Right ventricle myocardium inferior (tissue), 1 donor: ENCODE results near the gene ADAMTS16. TPM values are rescaled to one million over a fixed set of nuclear protein-coding genes. Genes with fewer than 3 reads are reported as not detected.

Source experiments
- ATAC-seq: fragments of 200-7000 bp; cut with Tn5 transposase; one replicate; pipeline ENCODE4 v1.9.1; 2020; ENCODE audit warnings: mild to moderate bottlenecking, moderate library complexity
- DNase-seq: peaks from one replicate; pipeline ENCODE4 v3.0.0; 2021; ENCODE audit errors: missing footprints
- intact Hi-C: fragments of 100-400 bp; cut with DNase I; formaldehyde crosslinking; loops from one replicate; pipeline ENCODE4 v1.11.0; 2022
- total RNA-seq: library from RNA; stranded (reverse); fragmentation: NEBNext Ultra II Directional; extraction: Animal tissue kit (Norgen Biotek cat#: 25700); gene quantifications from one replicate; pipeline ENCODE4 v1.2.1, GENCODE V29; 2021
- donor health status: DM: no; HTN: yes; CAD: no; lungs with severe emphysema.

Gene ADAMTS16
- total RNA-seq, 1 donor from 2014 or later, result not detected

DNA sequence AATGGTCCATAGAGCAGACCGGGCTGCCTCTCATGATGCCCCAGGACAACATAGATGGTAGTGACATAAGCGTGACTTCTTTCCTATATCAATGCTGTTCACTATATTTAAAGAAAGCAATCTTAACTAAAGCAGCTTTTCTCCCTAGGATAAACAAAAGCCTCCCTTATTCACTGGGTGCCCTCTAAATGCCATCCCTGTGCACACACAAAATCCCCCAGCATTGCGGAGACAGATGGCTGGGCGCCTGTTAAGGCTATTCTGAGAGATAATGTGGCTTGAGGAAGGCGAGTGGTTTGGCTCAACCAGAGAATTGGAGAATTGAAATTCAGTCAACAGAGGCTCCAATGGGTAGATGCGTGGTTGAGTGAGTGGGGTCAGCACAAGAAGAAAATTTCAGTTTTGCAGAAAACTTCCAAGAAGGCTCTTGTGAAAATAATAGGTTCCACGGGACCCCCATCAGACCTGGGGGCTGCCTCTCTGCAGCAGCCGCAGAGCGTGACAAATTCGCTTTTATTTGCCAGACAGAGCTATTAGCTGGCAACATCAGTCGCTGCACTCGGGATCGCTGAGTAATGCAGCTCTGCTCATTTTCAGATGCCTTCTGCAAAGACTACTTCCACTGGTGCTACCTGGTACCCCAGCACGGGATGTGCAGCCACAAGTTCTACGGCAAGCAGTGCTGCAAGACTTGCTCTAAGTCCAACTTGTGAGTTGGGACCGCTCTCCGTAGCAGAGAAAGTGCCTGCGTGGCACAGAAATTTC, 178.5 kb downstream of the ADAMTS16 start:
- no peak for ATAC-seq
- intact Hi-C loops, result no loop called here
- no peak for DNase-seq

DNA sequence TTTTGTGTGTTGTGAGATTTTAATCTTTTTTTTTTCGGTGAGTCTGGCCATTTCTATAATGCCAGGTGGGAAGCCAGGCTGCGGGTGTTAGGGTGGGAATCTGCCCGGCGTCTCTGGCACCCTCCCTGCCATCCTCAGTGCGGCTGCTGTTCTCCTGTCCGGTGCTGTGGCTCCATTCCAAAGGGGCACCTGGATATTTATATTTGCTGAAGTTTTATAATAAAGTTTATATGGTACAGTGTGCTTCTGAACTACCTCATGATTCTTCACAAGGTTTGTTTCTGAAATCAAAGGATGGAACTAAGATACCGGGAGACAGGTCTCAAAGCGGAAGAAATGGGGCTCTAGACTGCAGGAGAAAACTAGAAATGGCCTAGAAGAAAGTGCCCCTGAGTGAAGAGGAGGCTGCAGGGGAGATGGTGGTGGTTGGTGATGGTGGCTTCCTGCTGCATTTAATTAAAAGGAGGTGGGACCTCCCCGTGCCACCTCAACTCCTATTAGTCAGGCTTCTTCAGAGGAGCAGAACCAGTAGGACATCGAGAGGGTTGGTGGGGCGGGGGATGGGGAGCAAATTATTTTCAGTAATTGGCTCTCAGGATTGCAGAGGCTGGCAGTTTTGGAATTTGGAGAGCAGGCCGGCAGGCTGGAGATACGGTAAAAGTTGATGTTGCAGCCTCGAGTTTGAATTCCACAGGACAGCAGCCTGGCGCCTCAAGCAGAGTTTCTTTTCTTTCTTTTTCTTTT, 180.1 kb downstream of the ADAMTS16 start:
- no peak for DNase-seq
- intact Hi-C loops, result no loop called here
- ATAC-seq, result no peak

DNA sequence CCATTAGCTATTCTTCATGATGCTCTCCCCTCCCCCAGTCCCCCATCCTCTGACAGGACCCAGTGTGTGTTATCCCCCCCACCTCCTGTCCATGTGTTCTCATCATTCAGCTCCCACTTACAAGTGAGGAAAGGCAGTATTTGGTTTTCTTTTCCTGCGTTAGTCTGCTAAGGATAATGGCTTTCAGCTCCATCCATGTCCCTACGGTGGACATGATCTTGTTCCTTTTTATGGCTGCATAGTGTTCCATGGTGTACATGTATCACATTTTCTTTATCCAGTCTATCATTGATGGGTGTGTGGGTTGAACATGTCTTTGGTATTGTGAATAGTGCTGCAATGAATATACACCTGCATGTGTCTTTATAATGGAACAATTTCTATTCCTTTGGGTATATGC, 181.0 kb downstream of the ADAMTS16 start:
- no peak for DNase-seq
- intact Hi-C loops, result no loop called here
- ATAC-seq, result no peak

DNA sequence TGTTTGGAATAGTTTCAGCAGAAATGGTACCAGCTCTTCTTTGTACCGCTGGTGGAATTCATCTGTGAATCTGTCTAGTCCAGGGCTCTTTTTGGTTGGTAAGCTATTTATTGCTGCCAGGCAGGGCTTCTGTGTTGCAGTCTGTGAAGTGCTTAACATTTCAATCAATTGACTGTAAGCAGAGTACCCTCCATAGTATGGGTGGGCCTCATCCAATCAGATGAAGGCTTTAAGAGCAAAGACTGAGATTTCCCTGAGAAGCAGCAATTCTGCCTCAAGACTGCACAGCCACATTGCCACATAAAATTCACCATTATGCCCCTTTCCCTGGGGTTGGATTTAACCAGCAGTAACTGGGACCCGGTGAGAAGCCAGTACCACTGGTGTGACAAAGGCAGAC, 183.4 kb downstream of the ADAMTS16 start:
- ATAC-seq (no peak), DNase-seq (no peak)
- intact Hi-C loops, result no loop called here

DNA sequence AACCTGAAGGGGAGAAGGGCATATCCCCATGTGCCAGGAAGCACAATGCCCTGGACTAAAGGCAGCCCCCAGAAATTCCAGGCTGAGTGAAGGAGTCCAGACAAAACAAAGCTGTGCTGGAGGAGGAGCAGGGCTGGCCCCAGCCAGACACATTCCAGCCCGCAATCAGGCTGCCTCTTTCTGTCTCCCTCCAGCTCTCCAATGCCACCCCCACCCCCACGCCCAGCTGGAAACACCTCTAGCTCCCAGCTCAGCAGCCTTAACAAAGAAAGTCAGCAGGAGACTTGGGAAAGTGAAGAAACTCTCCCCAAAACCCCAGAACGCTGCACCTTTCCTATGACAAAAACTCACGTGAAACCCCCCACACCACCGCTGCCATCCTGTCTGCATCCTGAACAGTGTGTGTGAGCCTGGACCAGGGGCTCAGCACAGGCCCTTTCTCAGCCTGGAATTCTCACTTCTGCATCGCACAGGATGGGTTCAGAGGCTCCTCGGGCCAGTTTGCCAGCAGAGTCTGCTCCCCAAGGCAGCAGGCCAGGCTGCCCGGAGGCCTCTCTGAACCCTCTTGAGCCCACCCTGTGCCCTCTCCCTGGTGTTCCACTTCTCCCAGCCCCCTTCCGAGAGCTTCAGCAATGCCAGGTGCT, 186.1 kb downstream of the ADAMTS16 start:
- peak; percentile 34 for DNase-seq
- ATAC-seq, result no peak
- intact Hi-C loops, result no loop called here

DNA sequence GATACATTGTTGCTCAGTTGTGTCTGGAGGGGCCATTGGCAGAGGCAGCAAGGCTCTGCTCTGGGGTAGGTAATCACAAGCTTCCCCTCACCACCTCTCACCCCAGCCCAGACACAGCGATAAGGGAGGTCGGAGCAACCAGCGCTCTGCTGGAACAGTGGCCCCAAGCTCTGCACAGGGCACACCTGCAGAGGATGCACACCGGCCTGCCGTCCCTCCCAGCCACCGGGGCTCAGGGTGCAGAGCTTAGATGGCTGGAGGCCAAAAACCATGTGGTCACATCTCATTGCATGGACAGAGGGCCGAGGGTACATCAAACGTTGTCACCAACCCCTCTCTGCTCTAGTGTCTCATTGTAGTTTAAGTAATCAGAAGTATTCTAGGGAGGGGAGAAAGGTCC, 187.0 kb downstream of the ADAMTS16 start:
- ATAC-seq, result no peak
- intact Hi-C loops, result no loop called here
- peak; percentile 45 for DNase-seq

DNA sequence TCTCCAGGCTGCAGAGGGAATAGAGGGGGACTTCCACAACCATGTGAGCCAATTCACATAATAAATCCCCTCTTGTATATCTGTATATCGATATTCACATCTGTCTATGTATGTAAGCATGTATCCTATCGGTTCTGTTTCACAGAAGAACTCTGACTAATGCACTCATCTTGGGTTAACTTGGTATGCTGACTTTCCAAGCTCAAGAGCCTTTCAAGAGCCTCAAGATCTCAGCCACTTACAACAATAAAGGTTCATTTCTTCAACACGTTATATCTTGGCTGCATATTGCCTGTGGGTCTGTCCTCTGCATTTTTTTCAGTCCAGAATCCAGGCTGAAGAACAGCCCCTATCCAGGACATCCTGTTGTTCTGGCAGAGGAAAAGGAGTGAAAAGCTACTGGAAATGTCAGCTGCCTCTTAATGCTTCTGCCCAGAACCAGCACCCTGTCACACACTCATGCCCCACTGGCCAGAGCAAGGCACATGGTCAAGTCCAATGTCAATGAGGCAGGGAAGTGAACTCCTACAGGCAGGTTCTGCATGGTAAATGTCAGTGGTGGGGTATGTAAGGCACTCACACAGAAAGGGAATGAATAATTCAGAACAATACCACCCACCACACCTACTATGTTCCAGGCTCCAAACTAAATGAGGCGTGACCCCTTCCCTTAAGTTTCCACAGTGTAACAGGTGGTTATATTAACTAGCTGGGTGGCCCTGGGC, 190.8 kb downstream of the ADAMTS16 start:
- DNase-seq (no peak), ATAC-seq (no peak)
- intact Hi-C loops, result no loop called here

DNA sequence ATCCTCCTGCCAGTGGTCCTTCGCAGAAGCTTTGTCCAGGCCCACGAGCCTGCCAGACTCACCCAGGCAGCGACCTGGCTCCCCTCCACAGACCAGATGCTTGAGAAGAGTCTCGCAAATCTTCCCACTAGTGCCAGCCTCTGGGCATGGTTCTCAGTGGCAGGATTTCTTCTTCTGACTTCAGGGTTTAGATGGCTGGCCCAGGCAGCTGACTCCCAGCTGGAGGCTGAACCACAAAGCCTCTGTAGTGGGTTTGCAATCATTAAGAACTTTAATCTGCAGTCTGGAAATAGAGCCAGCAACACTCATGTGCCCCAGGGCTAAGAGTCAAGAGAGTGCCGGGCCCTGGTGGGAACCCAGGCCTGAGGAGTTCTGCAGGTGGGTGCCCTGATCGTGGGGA, 191.7 kb downstream of the ADAMTS16 start:
- intact Hi-C loops, result no loop called here
- ATAC-seq (no peak), DNase-seq (peak; percentile 53)

DNA sequence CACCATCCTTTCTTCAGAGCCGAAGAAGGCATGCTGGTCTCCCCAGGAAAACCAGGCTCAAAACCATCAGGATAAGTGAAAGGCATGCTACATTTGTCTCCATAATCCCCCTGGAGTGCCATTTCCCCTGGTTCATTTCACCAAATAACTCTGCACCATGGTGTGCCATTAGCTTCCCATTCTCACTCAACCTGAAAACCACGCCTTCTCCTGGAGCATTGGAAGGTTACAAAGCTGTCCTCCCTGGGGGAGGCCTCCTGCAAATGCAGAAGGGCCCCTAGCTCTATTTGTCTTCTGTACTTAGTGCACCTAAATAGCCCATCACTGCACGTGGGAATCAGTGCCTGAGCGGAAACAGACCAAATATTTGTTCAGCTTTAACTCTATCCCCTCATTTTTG, 192.2 kb downstream of the ADAMTS16 start:
- DNase-seq (no peak), ATAC-seq (no peak)
- intact Hi-C loops, result no loop called here

DNA sequence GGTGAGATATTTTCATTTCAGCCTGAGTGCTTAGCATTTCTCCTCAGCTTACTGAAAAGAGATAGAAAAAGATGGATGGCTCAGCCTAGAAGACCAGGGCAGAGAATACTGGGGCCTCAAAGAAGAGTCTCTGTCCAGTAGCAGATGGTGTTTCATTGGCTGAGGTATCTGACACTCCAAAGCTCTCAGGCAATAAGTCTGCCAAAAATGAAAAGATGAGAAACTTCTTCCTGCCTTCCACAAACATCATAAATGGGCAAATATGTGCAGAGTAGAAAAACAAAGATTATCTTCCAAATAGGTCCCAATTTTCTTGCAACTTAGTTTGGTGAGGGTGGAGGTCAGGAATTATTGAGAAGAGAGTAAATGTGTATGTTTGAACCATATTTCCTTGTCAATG, 195.0 kb downstream of the ADAMTS16 start:
- DNase-seq (no peak), ATAC-seq (no peak)
- intact Hi-C loops, result no loop called here

DNA sequence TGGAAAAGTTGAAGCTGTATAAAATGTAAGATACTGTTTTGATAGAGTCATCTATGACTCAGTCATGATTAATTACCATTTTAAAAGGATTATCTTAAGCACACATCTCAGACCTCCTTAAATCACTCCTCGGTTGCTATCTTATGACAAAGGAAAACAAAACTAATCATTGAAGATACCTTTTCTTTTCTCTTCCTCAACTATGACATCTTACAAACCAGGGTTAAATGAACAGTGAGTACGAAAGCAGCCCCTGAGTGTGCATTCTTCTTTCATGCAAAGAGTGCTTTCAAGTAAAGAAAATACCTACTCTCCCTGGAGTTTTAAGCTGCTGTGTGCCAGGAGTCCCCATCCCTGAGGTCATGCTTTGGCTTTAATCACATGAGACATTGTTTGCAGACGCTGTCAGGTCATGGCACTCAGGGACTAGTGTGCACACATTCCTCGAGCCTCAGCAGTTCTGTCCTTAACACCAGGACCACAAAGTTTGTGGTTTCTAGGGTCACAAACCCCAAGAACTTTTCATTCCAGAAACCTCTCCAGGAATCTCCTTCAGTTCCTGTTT, 195.7 kb downstream of the ADAMTS16 start:
- DNase-seq (no peak), ATAC-seq (no peak)
- intact Hi-C loops, result no loop called here

DNA sequence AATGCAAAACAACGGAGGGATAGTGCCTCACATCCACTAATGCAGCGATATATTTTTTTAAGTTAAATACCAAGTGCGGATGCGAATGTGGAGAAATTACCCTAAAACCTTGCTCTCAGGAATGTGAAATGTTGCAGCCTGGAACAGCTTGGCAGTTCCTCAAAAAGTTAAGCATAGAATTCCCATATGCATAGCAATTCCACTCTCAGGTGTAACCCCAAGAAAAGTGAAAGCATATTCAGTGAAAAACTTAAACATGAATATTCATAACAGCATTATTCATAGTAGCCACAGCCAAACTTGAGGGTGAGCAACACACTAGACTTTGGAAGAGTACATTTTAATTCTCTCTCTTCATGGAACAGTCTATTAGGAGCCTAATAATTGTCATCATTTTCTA, 199.1 kb downstream of the ADAMTS16 start:
- DNase-seq (no peak), ATAC-seq (no peak)

DNA sequence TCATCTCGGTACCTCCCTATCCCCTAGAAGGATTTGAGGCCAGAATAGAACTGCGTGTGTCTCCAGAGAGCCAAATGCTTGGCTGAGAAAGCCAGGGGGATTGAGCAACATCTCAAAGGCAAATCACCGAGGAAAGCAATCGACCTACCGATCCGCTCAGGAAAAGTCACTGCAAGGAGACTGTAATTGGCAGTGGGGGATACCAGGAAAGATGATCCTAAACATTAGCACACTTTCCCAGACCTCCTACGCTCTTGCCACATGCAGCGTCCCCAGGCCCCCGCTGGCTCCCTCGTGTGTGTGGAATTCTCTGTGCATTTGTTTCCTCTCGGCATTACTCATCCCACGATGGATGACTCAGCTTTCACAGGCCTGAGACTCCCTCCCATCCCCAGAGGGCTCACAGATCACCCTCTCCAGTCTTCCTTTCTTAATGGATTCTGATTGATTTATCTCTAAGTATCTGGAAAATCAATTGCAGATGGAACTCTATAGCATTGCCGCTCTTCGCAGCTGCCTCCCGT, 200.1 kb downstream of the ADAMTS16 start:
- intact Hi-C loops, result no loop called here
- peak; percentile 83 for ATAC-seq
- peak; percentile 76 for DNase-seq

More for the DNA sequence above, 199.1 kb downstream of the ADAMTS16 start:
- intact Hi-C loops, result no loop called here

DNA sequence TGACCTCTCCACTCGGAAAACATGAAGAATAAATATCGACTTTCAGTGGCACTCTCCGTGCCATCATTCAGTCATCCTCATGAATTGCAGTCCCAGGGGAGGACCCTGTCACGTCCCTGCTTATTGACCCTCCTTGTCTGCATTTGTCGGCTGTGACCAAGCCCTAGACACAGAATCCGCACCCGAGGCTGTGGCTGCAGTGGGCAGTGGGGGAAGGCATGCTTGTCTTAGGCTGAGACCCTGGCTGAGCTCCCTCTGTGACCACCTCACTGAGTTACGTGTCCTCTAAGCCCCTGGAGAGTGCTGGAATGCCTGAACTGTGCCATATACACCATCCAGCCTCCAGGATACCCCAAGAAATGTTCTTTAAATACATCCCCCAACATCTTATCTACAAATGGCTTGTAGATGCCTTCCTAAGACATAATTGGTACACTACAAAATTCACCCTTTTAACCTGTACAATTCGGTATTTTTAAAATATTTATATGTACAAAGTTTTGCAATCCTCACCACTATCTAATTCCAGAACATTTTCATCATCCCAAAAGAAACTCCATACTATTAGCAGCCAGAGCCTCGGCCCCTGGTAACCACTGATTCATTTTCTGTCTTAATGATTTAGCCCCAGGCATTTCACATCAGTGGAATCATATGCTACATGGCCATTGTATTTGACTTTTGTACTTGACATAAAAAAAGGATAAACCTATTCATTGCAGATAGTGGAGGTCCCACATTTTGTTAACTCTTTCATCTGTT, 201.6 kb downstream of the ADAMTS16 start:
- intact Hi-C loops, result no loop called here
- DNase-seq, result no peak
- ATAC-seq, result no peak

DNA sequence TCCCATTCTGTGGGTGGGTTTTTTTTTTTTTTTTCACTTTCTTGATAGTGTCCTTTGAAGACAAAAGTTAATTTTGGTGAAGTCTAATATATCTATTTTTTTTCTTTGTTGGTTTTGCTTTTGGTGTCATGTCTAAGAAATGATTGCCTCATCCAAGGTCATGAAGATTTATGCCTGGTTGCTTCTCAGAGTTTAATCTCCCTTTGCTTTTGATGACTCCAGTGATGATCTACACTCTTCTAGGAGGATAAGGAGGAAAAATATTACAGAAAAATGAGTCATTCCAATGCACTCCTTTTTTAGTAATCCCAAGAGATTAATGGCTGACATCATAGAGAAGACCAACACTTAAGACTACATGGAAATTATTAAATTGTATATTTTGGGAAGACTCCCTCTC, 202.7 kb downstream of the ADAMTS16 start:
- intact Hi-C loops, result no loop called here
- no peak for ATAC-seq

DNA sequence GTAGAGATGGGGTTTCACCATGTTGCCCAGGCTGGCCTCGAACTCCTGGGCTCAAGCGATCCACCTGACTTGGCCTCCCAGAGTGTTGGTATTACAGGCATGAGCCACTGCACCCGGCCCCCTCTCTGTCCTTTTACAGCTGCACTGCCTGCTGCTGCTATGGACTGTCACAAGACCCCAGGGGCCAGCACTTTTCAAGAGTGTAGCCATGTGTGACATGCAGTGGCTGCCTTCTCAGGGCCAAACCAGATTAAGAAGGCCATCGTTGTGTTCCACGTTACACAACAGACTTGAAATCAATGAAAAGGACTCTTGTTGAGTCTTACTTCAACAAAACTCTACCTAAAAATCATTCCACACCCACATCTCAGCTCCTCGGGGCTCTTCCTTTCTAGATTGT, 203.4 kb downstream of the ADAMTS16 start:
- DNase-seq (no peak), ATAC-seq (no peak)
- intact Hi-C loops, result no loop called here

More for the DNA sequence above, 202.7 kb downstream of the ADAMTS16 start:
- DNase-seq, result no peak

DNA sequence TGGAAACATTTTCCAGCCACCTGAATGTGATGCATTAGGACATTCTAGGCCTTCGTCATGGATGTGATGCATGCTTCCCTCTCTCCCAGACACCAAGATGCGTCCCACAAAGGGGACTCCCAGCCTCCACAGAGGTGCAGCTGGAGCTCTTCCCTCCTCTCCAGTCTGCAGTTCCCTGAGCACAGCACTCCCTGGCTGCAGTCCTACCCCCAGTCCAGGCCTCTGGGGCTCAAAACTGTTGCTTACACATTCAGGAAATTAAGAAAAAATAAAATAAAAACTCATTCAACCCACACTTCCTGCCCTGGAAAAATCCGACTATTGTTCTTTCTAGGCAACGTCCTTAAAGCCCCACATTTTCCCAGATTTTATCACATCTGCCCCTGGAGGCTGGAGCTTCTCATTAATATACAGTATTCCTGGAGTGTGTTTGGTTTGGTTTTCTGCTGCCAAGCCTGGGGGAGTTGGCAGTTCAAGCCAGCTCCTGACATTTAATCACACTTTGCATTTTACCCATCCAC, 204.0 kb downstream of the ADAMTS16 start:
- intact Hi-C loops, result no loop called here
- DNase-seq (no peak), ATAC-seq (no peak)

DNA sequence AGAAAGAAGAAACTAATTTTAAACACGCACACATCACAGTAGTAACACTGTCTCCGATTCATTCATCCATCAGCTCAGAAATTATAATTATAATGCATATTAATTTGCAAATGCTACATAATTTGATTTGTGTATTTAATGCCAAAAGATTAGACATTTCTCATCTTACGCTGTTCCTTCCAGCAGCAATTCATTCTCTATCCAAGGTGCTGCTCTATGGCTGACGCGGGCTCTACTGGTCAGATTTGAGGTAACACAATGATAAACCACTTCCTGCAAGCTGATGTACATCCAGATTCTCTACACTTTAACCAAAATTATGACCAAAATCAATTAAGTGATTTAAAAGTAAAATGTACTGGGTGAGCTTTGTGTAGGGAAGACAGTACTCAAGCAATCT, 204.5 kb downstream of the ADAMTS16 start:
- DNase-seq (no peak), ATAC-seq (no peak)
- intact Hi-C loops, result no loop called here
